ENCODE data around the gene NOS1.

DNA sequence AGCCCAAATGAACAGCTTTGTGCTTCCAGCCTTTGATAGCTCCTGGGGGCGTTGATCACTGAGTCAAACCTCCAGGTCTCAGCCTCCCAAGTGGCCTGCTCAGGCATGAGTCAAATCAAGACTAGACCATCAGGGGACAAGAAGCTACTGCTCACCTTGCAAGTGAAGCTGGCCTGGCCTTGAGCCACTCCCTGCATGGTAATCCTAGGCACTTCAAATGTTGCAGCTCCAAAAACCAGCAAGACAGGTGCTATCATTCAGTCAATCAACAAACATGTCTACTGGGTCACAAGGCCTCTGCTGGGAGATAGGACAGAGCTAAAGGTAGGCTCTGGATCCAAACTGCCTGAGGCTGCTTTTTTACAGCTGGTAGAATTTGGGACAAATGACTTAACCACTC is 33.1 kb upstream of the NOS1 start:
- no peak for TF ChIP-seq POLR2A (IDR thresholded peaks at IDR 0.05)
- TF ChIP-seq, protein P1, sequence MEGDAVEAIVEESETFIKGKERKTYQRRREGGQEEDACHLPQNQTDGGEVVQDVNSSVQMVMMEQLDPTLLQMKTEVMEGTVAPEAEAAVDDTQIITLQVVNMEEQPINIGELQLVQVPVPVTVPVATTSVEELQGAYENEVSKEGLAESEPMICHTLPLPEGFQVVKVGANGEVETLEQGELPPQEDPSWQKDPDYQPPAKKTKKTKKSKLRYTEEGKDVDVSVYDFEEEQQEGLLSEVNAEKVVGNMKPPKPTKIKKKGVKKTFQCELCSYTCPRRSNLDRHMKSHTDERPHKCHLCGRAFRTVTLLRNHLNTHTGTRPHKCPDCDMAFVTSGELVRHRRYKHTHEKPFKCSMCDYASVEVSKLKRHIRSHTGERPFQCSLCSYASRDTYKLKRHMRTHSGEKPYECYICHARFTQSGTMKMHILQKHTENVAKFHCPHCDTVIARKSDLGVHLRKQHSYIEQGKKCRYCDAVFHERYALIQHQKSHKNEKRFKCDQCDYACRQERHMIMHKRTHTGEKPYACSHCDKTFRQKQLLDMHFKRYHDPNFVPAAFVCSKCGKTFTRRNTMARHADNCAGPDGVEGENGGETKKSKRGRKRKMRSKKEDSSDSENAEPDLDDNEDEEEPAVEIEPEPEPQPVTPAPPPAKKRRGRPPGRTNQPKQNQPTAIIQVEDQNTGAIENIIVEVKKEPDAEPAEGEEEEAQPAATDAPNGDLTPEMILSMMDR (IDR thresholded peaks at IDR 0.05), result no peak

All from thyroid gland (tissue), 4 donors.